ENCODE results near the gene VDR. TPM values are rescaled to one million over a fixed set of nuclear protein-coding genes. Genes with fewer than 3 reads are reported as not detected.

The VDR gene
- total and polyA plus RNA-seq, 2 experiments from 2014 or later, result not detected

GRCh38 chr12:47867495-47867941 lies 37.3 kb downstream of the VDR start:
- Histone ChIP-seq H3K4me3 (no peak overlapping the region), H3K9me3 (ENCODE audit: low read depth) (no peaks in the 10 kb centered on the region), H3K36me3 (no peaks in the 10 kb centered on the region), H3K4me1 (ENCODE audit: low read depth) (peaks cover 12% of the 10 kb centered on the region), H3K27me3 (no peaks in the 10 kb centered on the region), H3K27ac (no peak overlapping the region)
- DNase-seq (ENCODE audit: low read depth in 1 of 2, low spot score in 1 of 2), result peak in 1 of 2 donors; percentile 89
- TF ChIP-seq CTCF (IDR thresholded peaks at IDR 0.05; ENCODE audit: low read depth, low read length), result no peak

GRCh38 chr12:47864646-47865235 lies 40.1 kb downstream of the VDR start:
- Histone ChIP-seq H3K9me3 (ENCODE audit: low read depth) (no peaks in the 10 kb centered on the region), H3K4me1 (ENCODE audit: low read depth) (no peaks in the 10 kb centered on the region), H3K4me3 (no peak overlapping the region), H3K27ac (no peak overlapping the region), H3K36me3 (no peaks in the 10 kb centered on the region), H3K27me3 (no peaks in the 10 kb centered on the region)
- DNase-seq (ENCODE audit: low read depth in 1 of 2, low spot score in 1 of 2), result no peak
- no peak for TF ChIP-seq CTCF (IDR thresholded peaks at IDR 0.05; ENCODE audit: low read depth, low read length)

GRCh38 chr12:47863985-47864384 lies 40.8 kb downstream of the VDR start:
- Histone ChIP-seq H3K9me3 (ENCODE audit: low read depth) (no peaks in the 10 kb centered on the region), H3K4me3 (no peak overlapping the region), H3K27me3 (no peaks in the 10 kb centered on the region), H3K4me1 (ENCODE audit: low read depth) (no peaks in the 10 kb centered on the region), H3K36me3 (no peaks in the 10 kb centered on the region), H3K27ac (no peak overlapping the region)
- no peak for DNase-seq (ENCODE audit: low read depth in 1 of 2, low spot score in 1 of 2)
- TF ChIP-seq CTCF (IDR thresholded peaks at IDR 0.05; ENCODE audit: low read depth, low read length), result no peak

GRCh38 chr12:47863467-47863866 lies 41.3 kb downstream of the VDR start:
- H3K4me3 ChIP-seq, result no peak overlapping the region
- H3K27ac ChIP-seq, result no peak overlapping the region
- H3K27me3 ChIP-seq, result no peaks in the 10 kb centered on the region
- H3K36me3 ChIP-seq, result no peaks in the 10 kb centered on the region
- no peaks in the 10 kb centered on the region for H3K9me3 ChIP-seq (ENCODE audit: low read depth)
- no peaks in the 10 kb centered on the region for H3K4me1 ChIP-seq (ENCODE audit: low read depth)
- no peak for DNase-seq (ENCODE audit: low read depth in 1 of 2, low spot score in 1 of 2)
- no peak for TF ChIP-seq CTCF (IDR thresholded peaks at IDR 0.05; ENCODE audit: low read depth, low read length)

- TF ChIP-seq CTCF (IDR thresholded peaks at IDR 0.05; ENCODE audit: low read depth, low read length), result no peak
These were observed 41.9 kb downstream of the VDR start for GRCh38 chr12:47862881-47863280.

More at GRCh38 chr12:47862881-47863280, 41.9 kb downstream of the VDR start:
- H3K9me3 ChIP-seq (ENCODE audit: low read depth), result no peaks in the 10 kb centered on the region
- H3K4me1 ChIP-seq (ENCODE audit: low read depth), result no peaks in the 10 kb centered on the region
- no peak overlapping the region for H3K27ac ChIP-seq
- H3K36me3 ChIP-seq, result no peaks in the 10 kb centered on the region
- DNase-seq (ENCODE audit: low read depth in 1 of 2, low spot score in 1 of 2), result no peak
- no peaks in the 10 kb centered on the region for H3K27me3 ChIP-seq
- H3K4me3 ChIP-seq, result no peak overlapping the region
